Testis (tissue), 3 donors: ENCODE data around the gene ZNF784. TPM values are rescaled to one million over a fixed set of nuclear protein-coding genes. Genes with fewer than 3 reads are reported as not detected.
A peak's percentile ranks its signal among the peaks of the same experiment; 100 is the strongest.

Experiments
- DNase-seq: peaks from one replicate; pipeline ENCODE4 v3.0.0-alpha.2; 2019
- H3K27ac ChIP-seq, 2 donors: fragments of 200-600 bp; sonication (generic); one replicate each; pipeline ENCODE4 v1.5.1; 2019
- H3K27me3 ChIP-seq: fragments of 200-600 bp; sonication (generic); one replicate; pipeline ENCODE4 v1.5.1; 2019
- H3K36me3 ChIP-seq: fragments of 200-600 bp; sonication (generic); one replicate; pipeline ENCODE4 v1.5.1; 2017; ENCODE audit warnings: low read depth; ENCODE audit errors: missing control alignments
- H3K4me1 ChIP-seq: fragments of 200-600 bp; sonication (generic); one replicate; pipeline ENCODE4 v1.5.1; 2019
- H3K4me3 ChIP-seq, 2 donors: fragments of 200-600 bp; sonication (generic); one replicate each; pipeline ENCODE4 v1.5.1; 2017 to 2019
- H3K9me3 ChIP-seq: fragments of 200-600 bp; sonication (generic); one replicate; pipeline ENCODE4 v1.5.1; 2017
- CTCF ChIP-seq, 3 experiments: fragments of 450-650 bp in 2 of 3; fragments of 200-600 bp in 1 of 3; sonication (generic) in 1 of 3; IDR thresholded peaks; one replicate each; pipeline ENCODE4 v1.5.1; 2016 to 2019; ENCODE audit warnings: antibody characterized with exemption in 3 of 3, mild to moderate bottlenecking in 2 of 3, moderate library complexity in 1 of 3
- POLR2A ChIP-seq: fragments of 450-650 bp; IDR thresholded peaks from one replicate; pipeline ENCODE4 v1.6.1; 2017; ENCODE audit warnings: antibody characterized with exemption, mild to moderate bottlenecking, moderate library complexity
- WGBS, 2 donors: methylation state at CpG; one replicate each; pipeline ENCODE4 v1.1.5; 2018; 5-methylcytosine and 5-hydroxymethylcytosine counted together
- intact Hi-C: fragments of 100-400 bp; cut with DNase I; formaldehyde crosslinking; loops from one replicate; pipeline ENCODE4 v1.15.1; 2023; ENCODE audit warnings: low total_unique reads
- polyA plus RNA-seq: library from polyadenylated mRNA; stranded (reverse); fragments of 350-450 nt; fragmentation: Illumina TruSeq; extraction: RNeasy Lipid Tissue Mini Kit (QIAGEN cat#74804); gene quantifications from one replicate; pipeline ENCODE4 v1.2.3, GENCODE V29; 2014; ENCODE audit warnings: low read depth, low replicate concordance; ENCODE audit not compliant: insufficient read depth
- total RNA-seq, 2 donors: library from RNA; depleted of rRNA; stranded (reverse); fragments of >200 nt; gene quantifications; one replicate each; pipeline ENCODE4 v1.2.3, GENCODE V29; 2016

ZNF784 gene
- total and polyA plus RNA-seq, 3 donors from 2014 or later, result 6.6 to 13.0 (median 10.3) TPM

GRCh38 chr19:55620410-55621204, 3.8 kb downstream of the ZNF784 start:
- no peak for TF ChIP-seq POLR2A
- no peak for TF ChIP-seq CTCF (IDR thresholded peaks at IDR 0.05)
- Histone ChIP-seq H3K27ac (no peak overlapping the region), H3K9me3 (no peaks in the 10 kb centered on the region), H3K36me3 (no peaks in the 10 kb centered on the region), H3K4me1 (peaks cover 20% of the 10 kb centered on the region), H3K4me3 (no peak overlapping the region), H3K27me3 (no peaks in the 10 kb centered on the region)
- no peak for DNase-seq
- intact Hi-C loops, result no loop called here
- WGBS, 2 donors, result 87 to 88% methylated on average over 11 to 12 of the region's 12 CpGs

GRCh38 chr19:55619286-55619685, 5.1 kb downstream of the ZNF784 start:
- Histone ChIP-seq H3K4me1 (peaks cover 15% of the 10 kb centered on the region), H3K27ac (no peak overlapping the region), H3K36me3 (no peaks in the 10 kb centered on the region), H3K27me3 (no peaks in the 10 kb centered on the region), H3K4me3 (no peak overlapping the region), H3K9me3 (no peaks in the 10 kb centered on the region)
- WGBS, 2 donors, result 83 to 86% methylated on average over 3 of the region's 3 CpGs
- intact Hi-C loops, result no loop called here
- TF ChIP-seq POLR2A, result no peak
- no peak for DNase-seq

- H3K27ac ChIP-seq, result no peak overlapping the region
- H3K27me3 ChIP-seq, result no peaks in the 10 kb centered on the region
- peaks cover 12% of the 10 kb centered on the region for H3K4me1 ChIP-seq
- intact Hi-C loops, result no loop called here
- no peaks in the 10 kb centered on the region for H3K9me3 ChIP-seq
- 86 to 88% methylated on average over 7 of the region's 7 CpGs for WGBS, 2 donors
- DNase-seq, result no peak
- H3K36me3 ChIP-seq, result no peaks in the 10 kb centered on the region
- H3K4me3 ChIP-seq, result no peak overlapping the region
- TF ChIP-seq CTCF (IDR thresholded peaks at IDR 0.05), result no peak
- no peak for TF ChIP-seq POLR2A
Observed at GRCh38 chr19:55618426-55618825, 5.9 kb downstream of the ZNF784 start.

GRCh38 chr19:55617426-55617825, 6.9 kb downstream of the ZNF784 start:
- no peak overlapping the region for H3K27ac ChIP-seq
- TF ChIP-seq CTCF (IDR thresholded peaks at IDR 0.05), result no peak
- TF ChIP-seq POLR2A, result no peak
- DNase-seq, result no peak
- no peaks in the 10 kb centered on the region for H3K27me3 ChIP-seq
- 79 to 80% methylated on average over 6 to 8 of the region's 8 CpGs for WGBS, 2 donors
- intact Hi-C loops, result no loop called here
- no peak overlapping the region for H3K4me3 ChIP-seq
- no peaks in the 10 kb centered on the region for H3K9me3 ChIP-seq
- peaks cover 2% of the 10 kb centered on the region for H3K4me1 ChIP-seq
- no peaks in the 10 kb centered on the region for H3K36me3 ChIP-seq

- Histone ChIP-seq H3K4me1 (peaks cover 6% of the 10 kb centered on the region), H3K27ac (no peak overlapping the region), H3K4me3 (peak overlapping the region in 1 of 2 donors; percentile 29), H3K27me3 (no peaks in the 10 kb centered on the region), H3K9me3 (no peaks in the 10 kb centered on the region), H3K36me3 (no peaks in the 10 kb centered on the region)
- intact Hi-C loops, result no loop called here
- no peak for TF ChIP-seq POLR2A
- no peak for TF ChIP-seq CTCF (IDR thresholded peaks at IDR 0.05)
- DNase-seq, result no peak
- WGBS, 2 donors, result 75 to 90% methylated on average over 19 to 35 of the region's 38 CpGs
Observed at GRCh38 chr19:55616395-55616875, 7.9 kb downstream of the ZNF784 start.
